Epithelial cell of esophagus (primary cell): ENCODE data around the gene MEGF6.

Experiments used
- DNase-seq: peaks from one replicate; pipeline ENCODE4 v3.0.0; 2010; ENCODE audit warnings: low read depth
- H3K4me3 ChIP-seq: 2 replicates; pipeline ENCODE4 v1.5.1; 2011; ENCODE audit warnings: mild to moderate bottlenecking, low read length, control low read depth
- CTCF ChIP-seq: IDR thresholded peaks from 2 replicates; pipeline ENCODE4 v1.5.1; 2011; ENCODE audit warnings: low read depth, mild to moderate bottlenecking, low read length, control low read depth, inconsistent platforms; ENCODE audit not compliant: insufficient read depth; ENCODE audit errors: missing control alignments

Gene MEGF6

GRCh38 chr1:3632716-3633343 lies 21.5 kb upstream of the MEGF6 start:
- no peak for TF ChIP-seq CTCF
- no peak overlapping the region for H3K4me3 ChIP-seq
- no peak for DNase-seq

- DNase-seq = no peak
- TF ChIP-seq CTCF = no peak
- no peak overlapping the region for H3K4me3 ChIP-seq
Observed at GRCh38 chr1:3632298-3632697, 21.0 kb upstream of the MEGF6 start.

- no peak overlapping the region for H3K4me3 ChIP-seq
- DNase-seq = no peak
- TF ChIP-seq CTCF = no peak
Observed at GRCh38 chr1:3631320-3632260, 20.3 kb upstream of the MEGF6 start.

GRCh38 chr1:3630914-3631313 lies 19.6 kb upstream of the MEGF6 start:
- no peak overlapping the region for H3K4me3 ChIP-seq
- no peak for DNase-seq
- no peak for TF ChIP-seq CTCF

GRCh38 chr1:3630161-3630611 lies 18.9 kb upstream of the MEGF6 start:
- DNase-seq = no peak
- H3K4me3 ChIP-seq = no peak overlapping the region
- TF ChIP-seq CTCF = no peak

GRCh38 chr1:3629561-3630160 lies 18.4 kb upstream of the MEGF6 start:
- H3K4me3 ChIP-seq = no peak overlapping the region
- no peak for TF ChIP-seq CTCF
- no peak for DNase-seq

GRCh38 chr1:3628445-3628844 lies 17.1 kb upstream of the MEGF6 start:
- DNase-seq = no peak
- no peak for TF ChIP-seq CTCF
- H3K4me3 ChIP-seq = no peak overlapping the region
